RPMI8226 (cell line): ENCODE data around the gene PRKAR1B.
"Not testable (repeated sequence)": the region's sequence is repeated elsewhere in the genome, so short reads cannot be mapped to it uniquely, and the experiment has no call there.

Experiments
- DNase-seq: peaks from one replicate; pipeline ENCODE4 v3.0.0-alpha.2; 2015

Gene PRKAR1B

DNA sequence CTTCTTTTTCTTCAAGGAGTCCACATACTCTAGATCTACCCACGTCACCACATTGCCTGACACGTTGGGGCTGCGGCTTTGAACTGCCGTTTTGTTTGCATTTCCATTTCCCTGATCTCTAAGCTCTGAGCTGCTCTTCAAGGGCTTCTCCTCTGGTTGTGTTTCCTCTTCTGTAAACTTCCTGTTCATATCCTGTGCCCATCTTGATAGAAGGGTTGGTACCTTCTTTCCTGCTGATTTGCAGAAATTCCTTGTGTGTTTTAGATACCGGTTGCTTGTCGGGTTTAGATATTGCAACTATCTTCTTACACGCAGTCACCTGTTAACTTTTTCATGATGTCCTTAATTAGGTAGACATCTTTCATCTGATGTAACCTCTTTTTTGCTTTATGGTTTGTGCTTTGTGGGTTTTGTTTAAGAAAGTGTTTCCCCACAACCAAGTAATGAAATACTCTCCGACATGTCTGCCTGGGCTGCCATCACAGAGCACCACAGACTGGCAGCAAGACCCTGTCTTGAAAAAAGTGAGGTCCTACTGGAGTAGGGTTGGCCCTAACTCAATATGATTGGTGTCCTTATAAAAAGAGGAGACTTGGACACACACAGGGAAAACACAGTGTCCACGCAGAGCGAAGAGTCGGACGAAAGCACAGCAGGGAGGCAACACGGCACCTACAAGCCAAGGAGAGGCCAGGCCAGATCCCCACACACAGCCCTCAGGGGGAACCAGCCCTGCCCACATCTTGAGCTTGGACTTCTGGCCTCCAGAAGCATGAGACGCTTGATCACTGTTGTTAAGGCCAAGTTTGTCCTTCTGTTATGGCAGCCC lies 108.3 kb downstream of the PRKAR1B start:
- DNase-seq, result no peak

DNA sequence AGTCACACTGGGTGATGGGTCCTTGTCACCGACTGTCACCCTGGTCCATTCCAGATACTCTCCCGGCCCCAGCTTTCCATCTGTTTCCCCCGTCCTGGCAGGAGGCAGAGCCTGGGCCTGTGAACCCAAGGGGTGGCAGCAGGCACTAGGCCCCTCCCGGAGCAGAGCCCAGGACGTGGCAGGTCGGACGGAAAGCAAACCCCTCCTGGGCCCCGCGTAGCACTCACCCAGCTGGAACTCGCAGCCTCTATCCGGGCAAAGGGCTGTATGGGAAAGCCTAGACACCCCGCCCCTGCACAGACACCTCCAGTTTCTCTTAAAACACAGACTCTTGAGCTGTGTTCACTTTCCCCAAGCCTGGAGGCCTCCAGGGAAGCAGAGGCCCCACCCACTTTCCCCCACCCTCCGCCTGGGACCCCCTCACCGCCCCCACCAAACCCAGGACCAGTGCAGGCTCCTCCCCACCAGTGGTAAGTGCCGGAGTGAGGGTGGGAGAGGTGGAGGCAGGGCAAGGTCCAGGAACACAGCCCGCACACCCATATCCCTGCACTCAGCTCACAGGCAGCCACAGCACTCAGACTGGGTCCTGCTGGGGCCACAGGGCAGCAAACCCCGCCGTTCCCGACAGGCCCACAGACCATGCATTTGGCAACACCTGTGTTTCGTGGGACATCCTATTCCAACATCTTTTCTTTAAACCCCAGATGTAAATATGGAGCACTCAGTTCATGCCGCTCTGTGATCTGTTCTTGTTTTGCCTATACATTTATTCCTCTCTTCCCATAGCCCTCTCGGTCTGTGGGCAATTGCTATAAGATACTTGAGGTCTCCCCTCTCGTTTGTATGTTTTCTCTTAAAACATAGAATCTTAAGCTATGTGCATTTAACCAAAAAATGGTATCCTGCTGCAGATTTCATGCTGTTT lies 109.2 kb downstream of the PRKAR1B start:
- no peak for DNase-seq

DNA sequence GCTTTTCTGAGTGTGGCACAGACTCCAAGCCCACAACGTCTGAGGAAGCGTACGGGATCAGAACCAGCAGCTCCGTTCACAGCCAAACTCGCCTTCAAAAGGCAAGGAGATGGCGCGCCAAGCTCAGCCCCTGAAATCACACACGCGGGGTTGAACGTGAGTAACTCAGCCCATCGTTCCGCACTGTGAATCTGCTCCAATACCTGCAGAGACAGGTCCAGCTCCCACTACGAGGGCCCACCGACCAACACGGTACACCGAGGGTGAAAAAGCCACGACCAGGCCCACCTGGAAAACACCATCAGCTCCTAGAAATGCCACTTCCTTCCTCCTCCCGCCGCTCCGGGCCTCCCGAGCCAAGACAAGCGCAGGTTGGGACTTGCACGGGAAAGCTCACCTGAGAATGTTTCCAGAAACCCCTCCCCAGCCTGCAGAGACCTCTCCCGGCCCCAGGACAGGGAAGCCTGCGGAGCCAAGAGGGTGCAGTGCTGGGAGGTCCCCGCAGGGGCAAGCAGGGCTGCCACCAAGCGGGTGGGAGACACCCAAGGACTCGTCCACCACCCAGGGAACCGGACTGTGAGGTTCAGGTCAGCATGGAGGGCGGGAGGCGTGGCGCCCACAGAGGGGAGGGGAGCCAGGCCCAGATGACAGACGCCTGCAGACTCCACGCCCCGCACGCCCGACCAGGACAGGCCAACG lies 113.5 kb downstream of the PRKAR1B start:
- DNase-seq, result no peak

DNA sequence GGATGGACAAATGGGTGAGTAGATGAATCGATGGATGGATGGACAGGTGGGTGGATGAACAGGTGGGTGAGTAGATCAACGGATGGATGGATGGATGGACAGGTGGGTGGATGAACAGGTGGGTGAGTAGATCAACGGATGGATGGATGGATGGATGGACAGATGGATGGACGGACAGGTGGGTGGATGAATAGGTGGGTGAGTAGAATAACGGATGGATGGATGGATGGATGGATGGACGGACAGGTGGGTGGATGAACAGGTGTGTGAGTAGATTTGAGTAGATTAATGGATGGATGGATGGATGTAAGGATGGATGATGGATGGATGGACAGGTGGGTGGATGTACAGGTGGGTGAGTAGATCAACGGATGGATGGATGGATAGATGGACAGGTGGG lies 115.2 kb downstream of the PRKAR1B start:
- not testable (repeated sequence) for DNase-seq

DNA sequence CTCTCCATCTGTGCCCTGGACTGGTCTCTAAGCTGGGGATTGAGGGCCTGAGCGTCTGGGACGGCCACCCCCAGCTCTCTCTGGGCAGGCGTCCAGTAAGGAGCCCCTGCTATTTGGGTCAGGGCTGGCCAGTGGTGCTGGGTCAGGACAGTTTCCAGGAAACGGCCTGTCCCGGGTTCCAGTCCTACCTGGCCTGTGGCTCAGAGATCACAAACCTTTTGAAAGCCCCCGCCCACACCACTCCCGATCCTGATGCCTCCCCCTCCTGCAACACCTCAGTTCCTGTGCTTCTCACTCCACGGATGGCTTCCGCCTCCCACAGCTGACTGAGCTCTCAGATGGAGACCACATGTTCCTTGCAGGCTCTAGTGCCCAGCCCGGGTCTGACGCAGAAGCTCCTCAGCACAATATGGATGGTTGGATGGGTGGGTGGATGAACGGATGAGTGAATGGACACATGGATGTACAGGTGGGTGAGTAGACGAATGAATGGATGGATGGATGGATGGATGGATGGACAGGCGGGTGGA lies 115.7 kb downstream of the PRKAR1B start:
- no peak for DNase-seq

DNA sequence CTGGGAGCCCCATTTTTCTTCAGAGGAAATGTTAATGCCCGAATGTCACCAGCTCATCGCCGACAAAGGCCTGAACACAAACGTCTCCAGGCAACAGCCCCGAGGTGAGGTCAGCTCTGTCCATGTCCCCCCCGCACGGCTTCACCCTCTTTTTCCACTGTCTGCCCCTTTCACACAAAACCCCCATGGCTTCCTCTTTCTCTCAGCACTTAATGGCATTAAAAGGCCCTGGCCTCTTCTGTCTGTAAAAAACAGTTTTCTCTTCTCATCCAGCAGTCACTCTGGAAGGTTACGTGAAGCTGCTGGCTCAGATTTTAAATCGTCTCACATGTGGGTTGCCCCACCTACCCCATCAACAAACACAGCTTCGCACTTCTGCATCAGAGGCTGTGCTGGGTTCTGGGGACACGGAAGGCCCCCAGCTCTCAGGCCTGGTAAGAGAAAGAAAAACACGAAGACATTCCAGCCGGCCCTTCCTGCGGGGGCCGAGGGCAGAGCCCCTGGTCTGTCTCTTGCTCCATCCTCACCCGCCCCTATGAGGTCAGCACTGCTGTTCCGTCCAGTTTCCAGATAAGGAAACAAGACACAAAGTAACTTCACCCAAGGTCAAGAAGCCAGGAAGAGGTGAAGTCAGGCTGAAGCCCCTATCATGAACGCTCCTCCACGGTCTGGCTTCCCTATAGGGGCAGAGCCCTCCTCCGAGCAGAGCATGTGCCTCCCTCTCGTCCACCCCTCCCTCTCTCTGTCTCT lies 116.4 kb downstream of the PRKAR1B start:
- DNase-seq, result no peak

DNA sequence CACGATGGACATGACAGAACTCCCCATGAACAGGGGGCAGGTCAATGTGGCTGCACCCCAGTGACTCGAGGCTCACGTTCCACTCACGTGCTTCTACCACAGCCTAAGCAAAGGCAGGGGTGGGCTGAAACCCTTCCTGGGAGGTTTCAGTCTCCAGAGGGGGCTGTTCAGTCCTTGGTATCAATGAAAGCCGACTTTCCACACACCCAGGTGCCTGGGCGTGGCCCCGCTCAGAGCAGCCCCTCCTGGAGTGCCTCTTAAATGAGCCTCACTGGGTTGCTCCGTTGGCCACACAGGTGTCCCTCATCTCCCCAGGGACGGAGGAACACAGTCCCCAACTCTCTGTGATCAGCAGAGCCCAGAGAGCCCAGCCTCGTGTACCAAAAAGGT lies 116.9 kb downstream of the PRKAR1B start:
- DNase-seq, result no peak

DNA sequence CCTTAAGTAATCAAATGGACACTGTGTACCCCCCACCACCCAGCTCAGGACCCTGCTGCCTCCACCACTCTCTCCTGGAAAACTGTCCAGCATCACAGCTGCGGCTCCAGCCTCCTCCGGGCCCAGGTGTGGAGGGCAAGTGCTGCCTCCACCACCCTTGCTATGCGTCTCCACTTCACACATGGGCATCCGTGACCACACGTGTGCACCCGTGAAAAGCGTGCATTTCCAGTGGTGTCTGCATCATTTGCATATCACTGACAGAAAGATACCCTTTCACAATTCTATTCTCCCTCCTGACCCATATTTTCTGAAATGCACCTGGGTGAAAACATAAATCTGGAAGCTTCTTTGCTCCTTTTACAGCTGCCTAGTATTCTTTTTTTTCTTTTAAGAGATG lies 117.7 kb downstream of the PRKAR1B start:
- DNase-seq, result peak; percentile 39

DNA sequence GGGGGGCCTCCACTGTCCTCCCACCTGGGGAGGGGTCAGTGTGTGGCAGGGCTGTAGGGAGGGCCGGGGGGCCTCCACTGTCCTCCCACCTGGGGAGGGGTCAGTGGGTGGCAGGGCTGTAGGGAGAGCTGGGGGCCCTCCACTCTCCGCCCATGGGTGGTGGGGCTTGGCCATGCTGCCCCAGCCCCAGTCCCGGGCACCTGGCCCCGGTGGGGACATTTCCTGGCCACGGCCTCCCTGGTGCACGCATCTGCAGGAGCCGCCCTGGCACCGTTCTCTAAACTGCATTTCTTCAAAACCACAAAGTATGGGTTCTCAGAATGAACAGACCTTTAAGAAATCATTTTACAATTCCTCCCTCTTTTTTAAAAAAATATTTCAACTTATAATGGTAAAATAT lies 118.1 kb downstream of the PRKAR1B start:
- peak; percentile 26 for DNase-seq

DNA sequence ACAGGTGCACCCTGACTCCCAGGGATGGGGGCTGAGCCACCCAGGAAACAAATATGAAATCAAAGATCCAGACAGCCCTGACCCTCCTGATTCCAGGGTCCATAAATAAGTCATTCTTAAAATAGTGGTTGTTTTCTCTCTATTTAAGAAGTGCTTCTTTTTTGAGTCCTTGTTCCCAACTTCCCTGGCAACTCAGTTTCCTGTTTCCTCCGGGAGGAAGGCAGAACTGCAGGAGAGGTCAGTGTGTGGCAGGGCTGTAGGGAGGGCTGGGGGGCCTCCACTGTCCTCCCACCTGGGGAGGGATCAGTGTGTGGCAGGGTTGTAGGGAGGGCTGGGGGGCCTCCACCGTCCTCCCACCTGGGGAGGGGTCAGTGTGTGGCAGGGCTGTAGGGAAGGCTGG lies 118.7 kb downstream of the PRKAR1B start:
- DNase-seq, result no peak

DNA sequence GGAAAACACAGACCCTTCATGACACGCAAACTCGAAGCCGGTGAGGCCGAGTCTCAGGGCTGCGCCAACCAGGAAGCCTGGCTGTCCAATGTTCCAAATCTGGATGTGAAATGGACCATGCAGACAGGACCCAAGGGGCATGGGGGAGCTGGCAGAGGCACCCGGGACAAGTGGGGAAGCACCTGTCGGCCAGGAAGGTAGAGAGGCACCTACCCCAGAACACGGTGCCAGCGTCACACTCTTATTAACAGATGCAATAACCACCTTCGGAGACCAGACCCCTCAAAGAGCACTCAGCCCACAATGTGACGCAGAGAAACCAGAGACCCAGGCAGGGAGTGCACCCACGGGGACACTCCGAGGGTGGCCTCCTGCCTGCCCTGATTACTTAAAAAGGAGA lies 119.1 kb downstream of the PRKAR1B start:
- DNase-seq, result no peak

DNA sequence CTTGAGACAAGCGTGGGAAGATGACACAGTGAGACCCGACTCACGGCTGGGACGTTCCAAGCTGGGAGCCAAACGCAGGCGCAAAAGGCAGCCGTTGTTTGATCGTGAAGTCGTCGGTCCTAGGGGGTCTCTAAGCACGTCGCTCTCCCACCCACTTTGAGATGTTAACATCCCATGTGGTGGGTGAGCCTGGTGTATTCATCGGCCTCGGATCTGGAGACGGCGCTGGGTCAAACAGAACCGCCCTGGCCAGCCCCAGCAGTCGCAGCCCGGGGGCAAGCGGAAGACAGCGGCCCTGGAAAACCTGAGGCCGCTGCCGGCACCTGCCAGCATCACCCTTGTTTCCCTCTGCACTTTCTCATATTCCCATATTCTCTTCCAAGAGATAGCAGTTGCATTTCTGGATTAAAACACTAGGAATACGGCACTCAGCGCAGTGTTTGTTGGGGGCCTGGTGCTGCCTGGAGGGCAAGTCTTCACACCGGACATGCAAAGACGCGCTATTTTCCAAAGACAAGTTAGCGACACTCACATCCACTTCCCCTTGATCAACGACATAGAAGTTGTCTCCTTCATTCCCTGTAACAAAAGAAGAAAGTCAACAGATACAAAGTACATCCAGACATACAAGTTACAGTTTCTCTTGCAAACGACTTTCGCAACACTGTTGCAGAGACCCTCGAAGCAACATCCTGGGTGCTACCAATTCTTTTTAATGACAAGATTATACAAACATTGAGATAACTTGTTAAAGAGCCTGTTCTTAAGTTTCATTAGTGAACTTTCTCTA lies 121.2 kb downstream of the PRKAR1B start:
- DNase-seq, result no peak

DNA sequence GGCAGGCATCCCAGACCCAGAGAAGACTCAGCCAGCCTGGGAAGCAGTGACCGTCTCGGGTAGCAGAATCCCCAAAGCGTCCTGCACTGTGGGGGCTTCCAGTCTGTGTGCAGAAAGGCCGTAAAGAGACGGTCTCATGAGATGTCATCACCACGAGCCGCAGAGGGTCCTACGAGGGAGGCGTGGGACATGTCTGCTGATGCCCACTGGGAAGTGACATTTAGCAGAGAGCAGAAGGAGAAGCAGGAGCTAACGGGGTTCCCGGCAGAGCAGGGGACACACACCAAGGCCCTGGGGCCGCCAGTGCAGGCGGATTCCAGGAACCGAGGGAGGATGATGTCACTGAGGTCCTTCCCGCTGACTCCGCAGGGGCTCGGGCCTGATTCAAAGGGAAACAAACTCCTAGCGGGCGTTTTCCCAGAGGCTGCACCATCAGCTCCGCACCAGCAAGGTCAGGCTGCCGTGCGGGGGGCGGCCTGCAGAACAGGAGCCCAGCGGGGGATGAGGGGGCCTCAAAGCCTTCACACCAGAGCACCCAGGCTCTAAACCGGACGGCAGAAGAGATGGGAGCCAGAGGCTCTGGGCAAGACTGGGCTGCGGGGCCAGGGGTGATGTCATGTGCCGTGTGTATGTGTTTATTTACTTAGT lies 122.1 kb downstream of the PRKAR1B start:
- DNase-seq, result no peak

DNA sequence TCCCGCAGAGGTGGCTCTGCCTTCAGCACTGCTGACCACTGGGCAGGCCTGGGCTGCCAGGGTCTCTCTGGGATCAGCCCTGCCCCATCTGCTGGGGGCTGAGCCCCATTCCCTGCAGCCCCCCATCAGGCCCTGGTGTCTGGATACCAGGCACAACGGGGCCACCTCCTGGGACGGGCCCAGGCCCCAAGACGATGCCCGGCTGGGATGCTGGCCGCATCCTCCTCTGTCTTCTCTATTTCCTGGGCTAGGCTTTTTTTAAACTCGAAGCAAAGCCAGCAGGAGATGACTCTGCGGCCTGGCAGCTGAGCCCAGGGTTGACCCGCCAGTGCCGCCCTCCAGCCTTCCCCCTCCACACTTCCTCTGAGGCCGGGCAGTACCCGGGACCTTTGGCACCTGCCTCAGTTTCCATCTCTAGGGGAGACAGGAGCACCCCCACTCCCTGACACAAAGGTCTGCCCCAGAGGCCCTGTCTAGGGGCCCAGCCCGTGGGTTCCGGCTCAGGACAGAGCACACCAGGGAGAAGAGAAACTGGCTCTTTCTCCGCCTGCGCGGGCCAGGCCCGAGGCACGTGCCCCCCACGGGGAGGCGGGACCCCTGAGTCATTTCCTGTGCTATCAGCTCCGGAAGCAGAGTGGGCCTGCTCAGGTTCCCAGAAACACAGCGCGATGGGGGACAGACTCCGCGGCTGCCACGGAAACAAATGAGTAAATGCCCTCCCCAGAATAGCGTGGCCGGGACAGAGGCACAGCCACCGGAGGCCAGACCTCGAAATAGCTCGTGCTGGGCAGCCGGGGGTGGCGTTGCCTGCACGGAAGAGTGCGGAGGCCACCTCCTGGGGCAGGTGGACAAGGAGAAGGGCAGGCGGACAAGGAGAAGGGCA lies 122.8 kb downstream of the PRKAR1B start:
- DNase-seq, result no peak

DNA sequence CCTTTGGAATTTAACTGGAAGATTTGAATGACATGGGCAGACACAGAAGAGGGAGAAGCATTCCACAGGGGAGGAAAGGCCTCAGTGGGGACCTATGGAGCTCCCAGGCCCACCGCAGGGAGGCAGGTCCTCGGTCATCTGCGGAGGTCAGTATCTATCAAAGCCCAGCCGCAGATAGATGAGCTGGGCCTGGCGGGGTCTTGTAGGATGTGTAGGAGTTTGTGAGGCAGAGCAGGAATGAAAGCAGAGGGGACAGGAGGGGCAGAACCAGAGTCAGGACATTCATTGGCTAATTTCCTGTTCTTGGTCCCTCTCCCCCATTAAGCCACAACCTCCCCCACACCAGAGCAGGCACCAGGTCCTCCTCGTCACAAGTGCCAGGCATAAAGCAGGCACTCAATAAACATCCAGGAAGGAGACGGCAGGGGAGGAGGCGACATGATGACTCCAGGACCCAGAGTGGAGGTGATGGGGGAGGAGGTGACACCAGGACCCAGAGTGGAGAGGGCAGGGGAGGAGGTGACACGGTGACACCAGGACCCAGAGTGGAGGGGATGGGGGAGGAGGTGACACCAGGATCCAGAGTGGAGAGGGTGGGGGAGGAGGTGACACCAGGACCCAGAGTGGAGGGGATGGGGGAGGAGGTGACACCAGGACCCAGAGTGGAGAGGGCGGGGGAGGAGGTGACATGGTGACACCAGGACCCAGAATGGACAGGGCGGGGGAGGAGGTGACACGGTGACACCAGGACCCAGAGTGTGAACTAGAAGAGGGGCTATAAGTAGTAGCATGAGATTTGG lies 123.7 kb downstream of the PRKAR1B start:
- no peak for DNase-seq

DNA sequence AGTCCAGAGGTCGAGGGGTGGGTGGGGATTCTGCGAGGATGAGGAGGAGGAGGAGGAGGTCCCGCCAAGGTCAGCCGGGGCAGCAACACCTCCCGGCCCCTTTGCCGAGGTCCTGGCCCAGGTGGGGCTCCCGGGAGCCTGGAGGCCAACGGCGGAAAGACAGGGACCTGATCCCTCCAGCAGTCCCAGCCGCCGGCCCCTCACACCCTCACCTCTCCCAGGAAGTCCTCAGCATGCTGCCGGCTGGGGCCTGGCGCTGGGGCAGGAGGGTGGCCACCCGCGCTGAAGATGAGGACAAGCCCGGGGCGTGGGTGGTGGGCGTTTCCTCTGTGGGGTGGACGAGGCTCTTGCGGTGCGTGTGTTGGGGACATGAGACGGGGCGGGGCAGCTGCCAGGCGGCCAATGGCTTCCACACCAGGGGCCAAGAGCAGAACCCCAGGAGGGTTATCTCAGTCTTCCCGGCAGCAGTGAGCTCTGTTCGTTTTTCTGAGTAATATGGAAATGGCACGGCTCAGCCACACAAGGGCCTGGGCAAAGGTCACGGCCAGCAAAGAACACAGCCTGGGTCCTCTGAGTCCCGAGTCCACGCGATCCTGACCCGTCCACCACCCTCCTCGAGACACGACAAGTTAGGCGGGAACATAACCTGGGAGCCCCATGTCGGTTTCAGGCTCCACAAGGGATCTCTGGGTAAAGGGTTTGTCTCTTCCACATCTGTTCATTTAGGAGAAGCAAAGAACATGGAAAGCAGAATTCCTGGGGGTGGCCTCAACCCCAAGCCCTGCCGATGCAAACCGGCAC lies 124.5 kb downstream of the PRKAR1B start:
- DNase-seq, result no peak

DNA sequence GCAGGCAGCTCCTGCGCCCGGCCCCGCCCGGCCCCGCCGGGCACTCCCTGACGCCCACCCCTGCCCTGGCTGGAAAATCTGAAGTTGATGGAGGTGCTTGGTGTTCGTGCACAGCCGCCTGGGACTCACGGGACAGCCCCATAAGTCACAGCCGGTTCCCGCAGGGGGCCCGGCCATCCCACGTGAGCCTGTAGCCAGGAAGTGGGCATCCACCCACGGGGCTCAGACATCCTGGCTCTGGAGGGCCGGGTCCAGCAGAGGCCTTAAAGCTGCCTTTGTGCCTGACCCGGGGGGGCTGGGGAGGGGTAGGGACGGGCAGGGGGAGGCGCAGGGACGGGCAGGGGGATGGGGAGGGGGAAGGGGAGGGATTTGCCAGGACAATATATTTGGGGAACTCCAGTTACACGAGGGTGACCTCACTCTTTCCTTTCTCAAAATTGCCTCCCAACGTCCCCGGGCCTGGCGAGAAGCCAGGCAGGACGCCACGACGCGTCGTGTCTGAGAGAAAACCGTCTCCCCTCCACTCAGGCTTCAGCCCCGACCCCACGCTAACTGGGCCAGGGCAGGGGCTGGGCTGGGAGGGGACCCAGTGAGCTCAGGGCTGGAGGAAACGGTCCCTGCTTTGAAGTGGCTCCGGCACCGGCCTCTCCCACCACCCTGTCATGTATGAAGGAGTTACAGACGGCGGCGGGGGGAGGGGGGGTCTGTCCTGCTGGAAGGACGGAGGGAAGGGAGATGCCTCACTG lies 125.3 kb downstream of the PRKAR1B start:
- DNase-seq, result no peak
